Measurements from ENCODE around the gene SERINC3.

SERINC3 gene

GRCh38 chr20:44532259-44532980 is 10.6 kb upstream of the SERINC3 start:
- no peak for DNase-seq

- DNase-seq: no peak
These were observed 6.4 kb upstream of the SERINC3 start for GRCh38 chr20:44528309-44528708.

- peak; percentile 43 for DNase-seq
These were observed 5.9 kb upstream of the SERINC3 start for GRCh38 chr20:44527716-44528199.

GRCh38 chr20:44526129-44526528 is 4.3 kb upstream of the SERINC3 start:
- DNase-seq: peak; percentile 31

- no peak for DNase-seq
These were observed 1.9 kb upstream of the SERINC3 start for GRCh38 chr20:44523746-44524145.

- no peak for DNase-seq
These were observed 971 bp upstream of the SERINC3 start for GRCh38 chr20:44522841-44523240.

- no peak for DNase-seq
These were observed 989 bp downstream of the SERINC3 start for GRCh38 chr20:44520881-44521280.

- DNase-seq: peak; percentile 69
These were observed 3.6 kb downstream of the SERINC3 start for GRCh38 chr20:44518248-44518647.

GRCh38 chr20:44517454-44517853 is 4.4 kb downstream of the SERINC3 start:
- DNase-seq: no peak

- DNase-seq: no peak
These were observed 5.4 kb downstream of the SERINC3 start for GRCh38 chr20:44516491-44516890.

GRCh38 chr20:44513871-44514270 is 8.0 kb downstream of the SERINC3 start:
- DNase-seq: no peak

GRCh38 chr20:44509762-44510161 is 12.1 kb downstream of the SERINC3 start:
- no peak for DNase-seq

- DNase-seq: no peak
These were observed 17.2 kb downstream of the SERINC3 start for GRCh38 chr20:44504402-44505307.

- no peak for DNase-seq
These were observed 18.9 kb downstream of the SERINC3 start for GRCh38 chr20:44502968-44503367.

GRCh38 chr20:44501448-44501847 is 20.4 kb downstream of the SERINC3 start:
- DNase-seq: no peak

- DNase-seq: no peak
These were observed 21.6 kb downstream of the SERINC3 start for GRCh38 chr20:44500221-44500620.

- DNase-seq: no peak
These were observed 24.1 kb downstream of the SERINC3 start for GRCh38 chr20:44497761-44498160.

GRCh38 chr20:44496976-44497375 is 24.9 kb downstream of the SERINC3 start:
- DNase-seq: no peak

- no peak for DNase-seq
These were observed 25.9 kb downstream of the SERINC3 start for GRCh38 chr20:44495802-44496481.

GRCh38 chr20:44495257-44495656 is 26.6 kb downstream of the SERINC3 start:
- peak; percentile 71 for DNase-seq

- DNase-seq: no peak
These were observed 27.2 kb downstream of the SERINC3 start for GRCh38 chr20:44494681-44495080.

GRCh38 chr20:44494266-44494665 is 27.6 kb downstream of the SERINC3 start:
- no peak for DNase-seq

- no peak for DNase-seq
These were observed 30.1 kb downstream of the SERINC3 start for GRCh38 chr20:44491635-44492395.

Data from hematopoietic multipotent progenitor cell treated with erythropoietin and hydrocortisone succinate and interleukin-3 and kit ligand, for 4 days (in vitro differentiated cells).